HEK293T (cell line): Measurements from ENCODE around the gene PPP2R5C.

Experiments used
- ARNT ChIP-seq: fragments of 450-650 bp; IDR thresholded peaks from 2 replicates; pipeline ENCODE4 v1.6.1; 2017; ENCODE audit warnings: mild to moderate bottlenecking
- CTBP1 ChIP-seq: fragments of 450-650 bp; IDR thresholded peaks from 2 replicates; pipeline ENCODE4 v1.6.1; 2016; ENCODE audit warnings: borderline replicate concordance
- ELF4 ChIP-seq: fragments of 450-650 bp; IDR thresholded peaks from 2 replicates; pipeline ENCODE4 v1.6.1; 2017; ENCODE audit warnings: antibody characterized with exemption
- FOXA1 ChIP-seq: fragments of 450-650 bp; IDR thresholded peaks from 2 replicates; pipeline ENCODE4 v1.6.1; 2016; ENCODE audit warnings: mild to moderate bottlenecking
- FOXK2 ChIP-seq: fragments of 450-650 bp; IDR thresholded peaks from 2 replicates; pipeline ENCODE4 v1.6.1; 2016; ENCODE audit warnings: mild to moderate bottlenecking
- FOXM1 ChIP-seq: fragments of 450-650 bp; IDR thresholded peaks from 2 replicates; pipeline ENCODE4 v1.6.1; 2017; ENCODE audit warnings: mild to moderate bottlenecking, borderline replicate concordance
- L3MBTL2 ChIP-seq: fragments of 450-650 bp; conservative IDR thresholded peaks from 2 replicates; pipeline ENCODE4 v1.6.1; 2016; ENCODE audit warnings: mild to moderate bottlenecking
- NFRKB ChIP-seq: fragments of 450-650 bp; IDR thresholded peaks from 2 replicates; pipeline ENCODE4 v1.6.1; 2016; ENCODE audit warnings: mild to moderate bottlenecking, moderate library complexity
- PKNOX1 ChIP-seq: fragments of 450-650 bp; IDR thresholded peaks from 2 replicates; pipeline ENCODE4 v1.6.1; 2016
- SP1 ChIP-seq: fragments of 450-650 bp; IDR thresholded peaks from 2 replicates; pipeline ENCODE4 v1.6.1; 2017
- SUZ12 ChIP-seq: fragments of 450-650 bp; IDR thresholded peaks from 2 replicates; pipeline ENCODE4 v1.6.1; 2016; ENCODE audit warnings: mild to moderate bottlenecking
- TARDBP ChIP-seq: fragments of 450-650 bp; IDR thresholded peaks from 2 replicates; pipeline ENCODE4 v1.6.1; 2016
- ZNF384 ChIP-seq: fragments of 450-650 bp; IDR thresholded peaks from 2 replicates; pipeline ENCODE4 v1.6.1; 2016

- TF ChIP-seq FOXM1 (no peak), ARNT (no peak), SUZ12 (no peak), ELF4 (no peak), FOXA1 (no peak), CTBP1 (no peak), FOXK2 (no peak), SP1 (no peak), ZNF384 (no peak), TARDBP (no peak), L3MBTL2 (no peak), PKNOX1 (no peak), NFRKB (no peak)
Measured at GRCh38 chr14:101713621-101714349, 47.7 kb upstream of the PPP2R5C start.
